ENCODE results near the gene KRT23.

The KRT23 gene, protein sequence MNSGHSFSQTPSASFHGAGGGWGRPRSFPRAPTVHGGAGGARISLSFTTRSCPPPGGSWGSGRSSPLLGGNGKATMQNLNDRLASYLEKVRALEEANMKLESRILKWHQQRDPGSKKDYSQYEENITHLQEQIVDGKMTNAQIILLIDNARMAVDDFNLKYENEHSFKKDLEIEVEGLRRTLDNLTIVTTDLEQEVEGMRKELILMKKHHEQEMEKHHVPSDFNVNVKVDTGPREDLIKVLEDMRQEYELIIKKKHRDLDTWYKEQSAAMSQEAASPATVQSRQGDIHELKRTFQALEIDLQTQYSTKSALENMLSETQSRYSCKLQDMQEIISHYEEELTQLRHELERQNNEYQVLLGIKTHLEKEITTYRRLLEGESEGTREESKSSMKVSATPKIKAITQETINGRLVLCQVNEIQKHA

DNA sequence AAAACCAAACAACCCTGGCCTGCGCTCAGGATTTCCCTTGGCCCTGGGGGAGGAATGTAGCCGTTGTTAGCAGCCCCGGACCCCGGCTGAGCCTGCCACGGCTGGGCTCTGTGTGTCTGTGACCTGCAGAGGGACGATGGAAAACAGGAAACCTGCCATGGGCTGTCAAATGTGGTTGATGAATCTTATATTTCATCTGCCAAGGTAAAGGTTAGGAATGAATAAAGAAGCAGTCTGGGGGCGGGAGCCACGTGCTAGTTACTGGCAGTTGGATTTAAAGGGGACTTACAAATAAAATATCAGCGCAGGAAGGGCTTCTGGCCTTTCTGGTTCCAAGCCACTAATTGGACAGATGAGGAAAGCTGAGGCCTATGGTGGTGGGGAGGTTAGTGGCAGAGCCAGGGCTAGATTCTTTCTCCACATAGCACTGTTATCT, at the start of gene KRT23:
TSS of gene KRT23 (minus strand) at position 263 of the 436 bp plus-strand sequence. CDS start 1,043 bp downstream, outside the sequence.
- TF ChIP-seq CTCF (IDR thresholded peaks at IDR 0.05; ENCODE audit: low read depth, low read length) (no peak), POLR2A (IDR thresholded peaks at IDR 0.05; ENCODE audit: extremely low read depth, insufficient read length) (no peak), MYC (IDR thresholded peaks at IDR 0.05; ENCODE audit: low read depth, low read length) (no peak), MAX (IDR thresholded peaks at IDR 0.05; ENCODE audit: low read depth, low read length) (no peak)
- H3K4me3 ChIP-seq (ENCODE audit: low read depth, low read length), result no peak within 1 kb of the TSS
- DNase-seq (ENCODE audit: low read depth), result no peak

GRCh38 chr17:40986920-40987319, 49.5 kb upstream of the KRT23 start:
- H3K4me3 ChIP-seq (ENCODE audit: low read depth, low read length), result no peak overlapping the region
- DNase-seq (ENCODE audit: low read depth), result no peak
- no peak for TF ChIP-seq CTCF (IDR thresholded peaks at IDR 0.05; ENCODE audit: low read depth, low read length)
- no peak for TF ChIP-seq MAX (IDR thresholded peaks at IDR 0.05; ENCODE audit: low read depth, low read length)
- no peak for TF ChIP-seq MYC (IDR thresholded peaks at IDR 0.05; ENCODE audit: low read depth, low read length)
- no peak for TF ChIP-seq POLR2A (IDR thresholded peaks at IDR 0.05; ENCODE audit: extremely low read depth, insufficient read length)

DNA sequence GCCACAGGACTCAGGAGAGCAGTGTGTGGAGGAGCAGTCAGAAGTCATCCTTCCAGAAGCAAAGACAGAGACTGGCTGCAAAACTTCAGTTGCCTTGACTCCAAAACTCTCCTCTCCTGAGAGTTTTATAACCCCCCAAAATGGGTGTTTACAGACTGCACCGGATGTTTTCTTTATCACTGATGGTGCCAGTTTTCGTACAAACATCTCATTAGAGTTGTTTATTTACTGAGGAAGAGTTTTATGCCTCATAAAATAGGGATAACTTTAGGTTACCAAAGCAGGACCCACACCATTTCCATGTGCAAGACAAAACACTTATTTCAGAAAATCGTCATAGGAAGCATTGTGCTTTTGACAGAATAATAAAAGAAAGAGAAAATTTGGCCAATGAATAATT, 46.8 kb upstream of the KRT23 start, which contains the start of gene KRT40:
TSS of gene KRT40 (minus strand) at position 101 of the 400 bp plus-strand sequence. CDS start at position 48, 53 bp downstream.
- DNase-seq (ENCODE audit: low read depth), result no peak
- TF ChIP-seq MYC (IDR thresholded peaks at IDR 0.05; ENCODE audit: low read depth, low read length) (no peak), CTCF (IDR thresholded peaks at IDR 0.05; ENCODE audit: low read depth, low read length) (no peak), POLR2A (IDR thresholded peaks at IDR 0.05; ENCODE audit: extremely low read depth, insufficient read length) (no peak), MAX (IDR thresholded peaks at IDR 0.05; ENCODE audit: low read depth, low read length) (no peak)
- H3K4me3 ChIP-seq (ENCODE audit: low read depth, low read length), result no peak within 1 kb of the TSS

- no peak overlapping the region for H3K4me3 ChIP-seq (ENCODE audit: low read depth, low read length)
- DNase-seq (ENCODE audit: low read depth), result no peak
Observed at GRCh38 chr17:40981115-40981514, 43.7 kb upstream of the KRT23 start.

DNA sequence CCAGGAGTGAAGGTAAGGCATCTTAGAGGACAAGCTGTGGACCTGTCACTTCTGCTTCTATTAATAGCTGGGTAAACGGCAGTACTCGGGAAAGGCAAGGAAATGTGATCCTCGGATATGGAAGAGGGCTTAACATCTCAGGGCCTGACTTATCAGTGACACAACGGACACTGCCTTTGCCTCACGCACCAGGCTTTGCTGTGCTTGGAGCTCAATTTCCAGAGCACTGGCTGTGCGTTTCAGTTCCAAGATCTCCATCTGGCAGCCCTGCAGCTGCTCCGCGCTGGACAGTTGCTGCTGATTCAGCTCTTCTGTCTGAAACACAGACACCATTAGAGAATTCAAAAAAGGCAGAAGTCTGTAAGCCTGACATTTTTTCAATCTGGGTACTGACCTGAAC, 43.1 kb upstream of the KRT23 start:
- H3K4me3 ChIP-seq (ENCODE audit: low read depth, low read length), result no peak overlapping the region
- no peak for DNase-seq (ENCODE audit: low read depth)
- no peak for TF ChIP-seq POLR2A (IDR thresholded peaks at IDR 0.05; ENCODE audit: extremely low read depth, insufficient read length)
- TF ChIP-seq MAX (IDR thresholded peaks at IDR 0.05; ENCODE audit: low read depth, low read length), result no peak
- TF ChIP-seq CTCF (IDR thresholded peaks at IDR 0.05; ENCODE audit: low read depth, low read length), result no peak
- no peak for TF ChIP-seq MYC (IDR thresholded peaks at IDR 0.05; ENCODE audit: low read depth, low read length)

More at GRCh38 chr17:40981115-40981514, 43.7 kb upstream of the KRT23 start:
- TF ChIP-seq MYC (IDR thresholded peaks at IDR 0.05; ENCODE audit: low read depth, low read length) (no peak), POLR2A (IDR thresholded peaks at IDR 0.05; ENCODE audit: extremely low read depth, insufficient read length) (no peak), CTCF (IDR thresholded peaks at IDR 0.05; ENCODE audit: low read depth, low read length) (no peak), MAX (IDR thresholded peaks at IDR 0.05; ENCODE audit: low read depth, low read length) (no peak)
